Activated naive CD8-positive, alpha-beta T cell treated with anti-CD3 and anti-CD28 coated beads, Interleukin-2, amount 10 ng/mL, durations not matched to agents 7 days and 5 days (primary cell): ENCODE measurements around the gene SEMA6C. TPM values are rescaled to one million over a fixed set of nuclear protein-coding genes. Genes with fewer than 3 reads are reported as not detected.

Experiments used
- ATAC-seq: fragments of 150-1000 bp; cut with Tn5 transposase; one replicate; pipeline ENCODE4 v1.10.0; 2021; ENCODE audit warnings: low read depth, moderate library complexity
- POLR2A ChIA-PET: fragments of 350-600 bp; sonication (Branson Sonifier 250); formaldehyde crosslinking; loops from one replicate; lab custom pipeline; 2021; ENCODE audit warnings: antibody characterized with exemption; lab: Charles Lee
- DNase-seq: peaks from one replicate; pipeline ENCODE4 v3.0.0; 2021
- H3K27ac Mint-ChIP-seq: one replicate; pipeline ENCODE4 v1.8.0; 2022; ENCODE audit warnings: mild to moderate bottlenecking, mixed read lengths
- H3K27me3 Mint-ChIP-seq: one replicate; pipeline ENCODE4 v1.8.0; 2022; ENCODE audit warnings: mild to moderate bottlenecking, moderate library complexity, mixed read lengths
- H3K36me3 Mint-ChIP-seq: one replicate; pipeline ENCODE4 v1.8.0; 2021; ENCODE audit warnings: mild to moderate bottlenecking, mixed read lengths
- H3K4me1 Mint-ChIP-seq: one replicate; pipeline ENCODE4 v1.8.0; 2021; ENCODE audit warnings: mixed read lengths
- H3K4me3 Mint-ChIP-seq: one replicate; pipeline ENCODE4 v1.8.0; 2022; ENCODE audit warnings: mild to moderate bottlenecking, moderate library complexity, mixed read lengths
- H3K9me3 Mint-ChIP-seq: one replicate; pipeline ENCODE4 v1.8.0; 2021; ENCODE audit warnings: mixed read lengths
- total RNA-seq, 2 experiments: library from RNA; stranded (reverse); gene quantifications; one replicate each; pipeline ENCODE4 v1.2.3, GENCODE V29; 2021

SEMA6C gene
- total RNA-seq, 2 experiments from 2014 or later, result 4.2 to 6.0 TPM

DNA sequence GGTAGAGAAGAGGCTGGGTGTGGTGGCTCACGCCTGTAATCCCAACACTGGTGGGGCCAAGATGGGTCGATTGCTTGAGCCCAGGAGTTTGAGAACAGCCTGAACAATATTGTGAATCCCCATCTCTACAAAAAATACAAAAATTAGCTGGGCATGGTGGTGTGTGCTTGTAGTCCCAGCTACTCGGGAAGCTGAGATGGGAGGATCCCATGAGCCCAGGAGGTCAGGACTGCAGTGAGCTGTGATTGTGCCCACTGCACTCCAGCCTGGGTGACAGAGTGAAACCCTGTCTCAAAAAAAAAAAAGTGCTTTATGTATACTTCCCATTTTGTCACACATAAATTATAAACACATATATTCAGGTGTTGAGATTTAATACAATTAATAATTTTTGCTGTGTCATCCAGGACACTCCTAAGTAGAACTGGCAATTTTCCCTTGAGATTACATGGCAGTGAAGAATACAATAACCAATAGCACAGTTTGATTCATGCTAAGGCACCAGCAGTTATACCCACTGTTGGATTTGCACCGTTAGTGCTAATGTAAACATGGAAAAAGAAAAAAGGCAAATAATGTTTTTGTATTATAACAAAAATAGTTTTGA lies 60.4 kb downstream of the SEMA6C start:
- H3K27ac Mint-ChIP-seq, result no peak overlapping the region

More for the DNA sequence above, 60.4 kb downstream of the SEMA6C start:
- no peaks in the 10 kb centered on the region for H3K9me3 Mint-ChIP-seq
- POLR2A ChIA-PET, result interaction anchor here (0.6 to 1.1 kb wide), 2 partner anchors 13 to 110 kb away, joined by 3 read pairs; no protein-coding TSS in a partner anchor
- no peaks in the 10 kb centered on the region for H3K4me1 Mint-ChIP-seq
- ATAC-seq (no peak), DNase-seq (no peak)
- peaks cover 10% of the 10 kb centered on the region for H3K36me3 Mint-ChIP-seq
- no peaks in the 10 kb centered on the region for H3K27me3 Mint-ChIP-seq
- no peak overlapping the region for H3K4me3 Mint-ChIP-seq

Other genes starting within 250 kb of the SEMA6C start
- 10 to 100 TPM; 64.0 to 64.6 TPM for gene SETDB1, start 220.3 kb downstream of the SEMA6C start, total RNA-seq
- gene CERS2, start 171.8 kb downstream of the SEMA6C start, total RNA-seq, result 100 to 1,000 TPM; 153 TPM
- not detected for gene ANXA9, start 164.3 kb downstream of the SEMA6C start, total RNA-seq
- gene MINDY1, start 139.7 kb downstream of the SEMA6C start, total RNA-seq, result 10 to 100 TPM; 11.5 to 12.7 TPM
- gene PRUNE1, start 138.2 kb downstream of the SEMA6C start, total RNA-seq, result 10 to 100 TPM; 22.9 to 23.2 TPM
- 1 to 10 TPM; 2.8 to 4.1 TPM for gene BNIPL, start 110.0 kb downstream of the SEMA6C start, total RNA-seq
- gene C1orf56, start 98.9 kb downstream of the SEMA6C start, total RNA-seq, result 1 to 10 TPM; 1.9 TPM
- gene CDC42SE1, start 87.0 kb downstream of the SEMA6C start, total RNA-seq, result 100 to 1,000 TPM; 282 to 294 TPM
- 1 to 10 TPM; 5.4 to 6.0 TPM for gene MLLT11, start 86.2 kb downstream of the SEMA6C start, total RNA-seq
- gene GABPB2, start 75.9 kb downstream of the SEMA6C start, total RNA-seq, result 10 to 100 TPM; 32.9 to 34.0 TPM
- gene TNFAIP8L2, start 10.0 kb upstream of the SEMA6C start, total RNA-seq, result 10 to 100 TPM; 21.2 to 23.7 TPM
- gene LYSMD1, start 19.3 kb upstream of the SEMA6C start, total RNA-seq, result 1 to 10 TPM; 5.2 to 6.1 TPM
- 10 to 100 TPM; 64.5 to 66.6 TPM for gene SCNM1, start 19.5 kb upstream of the SEMA6C start, total RNA-seq
- 1 to 10 TPM; 1.2 to 4.1 TPM for gene TMOD4, start 29.4 kb upstream of the SEMA6C start, total RNA-seq
- gene VPS72, start 43.6 kb upstream of the SEMA6C start, total RNA-seq, result 10 to 100 TPM; 67.4 to 86.9 TPM
- 10 to 100 TPM; 51.9 to 59.4 TPM for gene PIP5K1A, start 51.9 kb upstream of the SEMA6C start, total RNA-seq
- 100 to 1,000 TPM; 170 to 174 TPM for gene PSMD4, start 108.1 kb upstream of the SEMA6C start, total RNA-seq
- gene ZNF687, start 135.7 kb upstream of the SEMA6C start, total RNA-seq, result 10 to 100 TPM; 35.5 to 37.0 TPM
- gene PI4KB, start 180.8 kb upstream of the SEMA6C start, total RNA-seq, result 10 to 100 TPM; 73.8 to 75.7 TPM
- 10 to 100 TPM; 68.4 to 73.9 TPM for gene RFX5, start 200.6 kb upstream of the SEMA6C start, total RNA-seq
- not detected for gene SELENBP1, start 226.1 kb upstream of the SEMA6C start, total RNA-seq